Testis (tissue), 3 donors: ENCODE results near the gene FCHO2. TPM values are rescaled to one million over a fixed set of nuclear protein-coding genes. Genes with fewer than 3 reads are reported as not detected.
A peak's percentile ranks its signal among the peaks of the same experiment; 100 is the strongest.

Experiments used
- DNase-seq: peaks from one replicate; pipeline ENCODE4 v3.0.0-alpha.2; 2019
- H3K27ac ChIP-seq, 2 donors: fragments of 200-600 bp; sonication (generic); one replicate each; pipeline ENCODE4 v1.5.1; 2019
- H3K27me3 ChIP-seq: fragments of 200-600 bp; sonication (generic); one replicate; pipeline ENCODE4 v1.5.1; 2019
- H3K36me3 ChIP-seq: fragments of 200-600 bp; sonication (generic); one replicate; pipeline ENCODE4 v1.5.1; 2017; ENCODE audit warnings: low read depth; ENCODE audit errors: missing control alignments
- H3K4me1 ChIP-seq: fragments of 200-600 bp; sonication (generic); one replicate; pipeline ENCODE4 v1.5.1; 2019
- H3K4me3 ChIP-seq, 2 donors: fragments of 200-600 bp; sonication (generic); one replicate each; pipeline ENCODE4 v1.5.1; 2017 to 2019
- H3K9me3 ChIP-seq: fragments of 200-600 bp; sonication (generic); one replicate; pipeline ENCODE4 v1.5.1; 2017
- POLR2A ChIP-seq: fragments of 450-650 bp; IDR thresholded peaks from one replicate; pipeline ENCODE4 v1.6.1; 2017; ENCODE audit warnings: antibody characterized with exemption, mild to moderate bottlenecking, moderate library complexity
- WGBS, 2 donors: methylation state at CpG; one replicate each; pipeline ENCODE4 v1.1.5; 2018; 5-methylcytosine and 5-hydroxymethylcytosine counted together
- intact Hi-C: fragments of 100-400 bp; cut with DNase I; formaldehyde crosslinking; loops from one replicate; pipeline ENCODE4 v1.15.1; 2023; ENCODE audit warnings: low total_unique reads
- polyA plus RNA-seq: library from polyadenylated mRNA; stranded (reverse); fragments of 350-450 nt; fragmentation: Illumina TruSeq; extraction: RNeasy Lipid Tissue Mini Kit (QIAGEN cat#74804); gene quantifications from one replicate; pipeline ENCODE4 v1.2.3, GENCODE V29; 2014; ENCODE audit warnings: low read depth, low replicate concordance; ENCODE audit not compliant: insufficient read depth
- total RNA-seq, 2 donors: library from RNA; depleted of rRNA; stranded (reverse); fragments of >200 nt; gene quantifications; one replicate each; pipeline ENCODE4 v1.2.3, GENCODE V29; 2016
- TF ChIP-seq, protein P1 (sequence below), 3 experiments: fragments of 450-650 bp in 2 of 3; fragments of 200-600 bp in 1 of 3; sonication (generic) in 1 of 3; IDR thresholded peaks; one replicate each; pipeline ENCODE4 v1.5.1; 2016 to 2019; ENCODE audit warnings: antibody characterized with exemption in 3 of 3, mild to moderate bottlenecking in 2 of 3, moderate library complexity in 1 of 3

Gene FCHO2
- total and polyA plus RNA-seq, 3 donors from 2014 or later = 8.7 to 20.6 (median 18.7) TPM

- no peak for TF ChIP-seq POLR2A
- no peaks in the 10 kb centered on the region for H3K9me3 ChIP-seq
- H3K4me3 ChIP-seq = no peak overlapping the region
- no peaks in the 10 kb centered on the region for H3K27me3 ChIP-seq
- H3K36me3 ChIP-seq = no peaks in the 10 kb centered on the region
- intact Hi-C loops = no loop called here
- no peak for DNase-seq
- H3K4me1 ChIP-seq = no peaks in the 10 kb centered on the region
- no peak overlapping the region for H3K27ac ChIP-seq
These were observed 8.3 kb upstream of the FCHO2 start for GRCh38 chr5:72947498-72947897.

DNA sequence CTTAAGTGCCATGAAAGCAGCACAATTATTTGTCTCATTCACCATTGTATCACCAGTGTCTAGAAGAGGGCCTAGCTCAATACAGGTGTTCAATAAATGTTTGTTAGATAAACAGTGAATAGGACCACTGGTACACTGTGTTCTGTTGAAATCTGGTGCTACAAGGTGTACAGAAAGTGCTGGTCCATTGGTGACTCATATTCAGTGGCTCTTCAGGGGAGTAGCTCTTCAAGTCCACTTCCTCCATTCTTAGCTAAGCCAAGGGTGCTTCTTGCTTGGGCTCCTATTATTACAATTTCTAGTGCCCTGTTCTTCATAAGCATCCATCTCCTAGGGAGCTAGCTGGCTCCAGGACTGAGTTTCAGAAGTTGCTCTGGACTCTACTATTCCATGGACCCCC lies 6.4 kb upstream of the FCHO2 start:
- TF ChIP-seq, protein P1, sequence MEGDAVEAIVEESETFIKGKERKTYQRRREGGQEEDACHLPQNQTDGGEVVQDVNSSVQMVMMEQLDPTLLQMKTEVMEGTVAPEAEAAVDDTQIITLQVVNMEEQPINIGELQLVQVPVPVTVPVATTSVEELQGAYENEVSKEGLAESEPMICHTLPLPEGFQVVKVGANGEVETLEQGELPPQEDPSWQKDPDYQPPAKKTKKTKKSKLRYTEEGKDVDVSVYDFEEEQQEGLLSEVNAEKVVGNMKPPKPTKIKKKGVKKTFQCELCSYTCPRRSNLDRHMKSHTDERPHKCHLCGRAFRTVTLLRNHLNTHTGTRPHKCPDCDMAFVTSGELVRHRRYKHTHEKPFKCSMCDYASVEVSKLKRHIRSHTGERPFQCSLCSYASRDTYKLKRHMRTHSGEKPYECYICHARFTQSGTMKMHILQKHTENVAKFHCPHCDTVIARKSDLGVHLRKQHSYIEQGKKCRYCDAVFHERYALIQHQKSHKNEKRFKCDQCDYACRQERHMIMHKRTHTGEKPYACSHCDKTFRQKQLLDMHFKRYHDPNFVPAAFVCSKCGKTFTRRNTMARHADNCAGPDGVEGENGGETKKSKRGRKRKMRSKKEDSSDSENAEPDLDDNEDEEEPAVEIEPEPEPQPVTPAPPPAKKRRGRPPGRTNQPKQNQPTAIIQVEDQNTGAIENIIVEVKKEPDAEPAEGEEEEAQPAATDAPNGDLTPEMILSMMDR (IDR thresholded peaks at IDR 0.05) = no peak
- no peak for TF ChIP-seq POLR2A
- H3K4me1 ChIP-seq = peaks cover 5% of the 10 kb centered on the region
- H3K4me3 ChIP-seq = no peak overlapping the region
- H3K36me3 ChIP-seq = no peaks in the 10 kb centered on the region
- H3K9me3 ChIP-seq = no peaks in the 10 kb centered on the region
- no peak for DNase-seq
- no peaks in the 10 kb centered on the region for H3K27me3 ChIP-seq
- H3K27ac ChIP-seq = no peak overlapping the region
- intact Hi-C loops = no loop called here

GRCh38 chr5:72951671-72952468 lies 4.0 kb upstream of the FCHO2 start:
- H3K27me3 ChIP-seq = no peaks in the 10 kb centered on the region
- intact Hi-C loops = no loop called here
- H3K9me3 ChIP-seq = no peaks in the 10 kb centered on the region
- no peak overlapping the region for H3K4me3 ChIP-seq
- peaks cover 13% of the 10 kb centered on the region for H3K4me1 ChIP-seq
- no peaks in the 10 kb centered on the region for H3K36me3 ChIP-seq
- H3K27ac ChIP-seq = no peak overlapping the region
- no peak for DNase-seq
- WGBS, 2 donors = 90% methylated on average over 7 of the region's 7 CpGs
- TF ChIP-seq POLR2A = no peak
- TF ChIP-seq, protein P1 (IDR thresholded peaks at IDR 0.05) = no peak

- Histone ChIP-seq H3K27me3 (no peaks in the 10 kb centered on the region), H3K4me3 (peak overlapping the region in 1 of 2 donors; percentile 83), H3K4me1 (peaks cover 13% of the 10 kb centered on the region), H3K27ac (peak overlapping the region; percentile 96 to 100), H3K36me3 (no peaks in the 10 kb centered on the region), H3K9me3 (no peaks in the 10 kb centered on the region)
- WGBS, 2 donors = 47 to 63% methylated on average over 7 of the region's 7 CpGs
- TF ChIP-seq, protein P1 (IDR thresholded peaks at IDR 0.05) = no peak
- TF ChIP-seq POLR2A = no peak
- intact Hi-C loops = no loop called here
- no peak for DNase-seq
These were observed 1.5 kb upstream of the FCHO2 start for GRCh38 chr5:72954389-72954788.

- Histone ChIP-seq H3K36me3 (no peaks in the 10 kb centered on the region), H3K4me3 (peak overlapping the region; percentile 82 to 83), H3K4me1 (peaks cover 13% of the 10 kb centered on the region), H3K27ac (peak overlapping the region; percentile 96 to 100), H3K27me3 (no peaks in the 10 kb centered on the region), H3K9me3 (no peaks in the 10 kb centered on the region)
- peak; percentile 78 for DNase-seq
- TF ChIP-seq, protein P1 (IDR thresholded peaks at IDR 0.05) = no peak
- no peak for TF ChIP-seq POLR2A
- intact Hi-C loops = no loop called here
- 0% methylated on average over 23 to 33 of the region's 33 CpGs for WGBS, 2 donors
These were observed 586 bp upstream of the FCHO2 start for GRCh38 chr5:72955143-72955767.
